Uterus (tissue), 4 donors: ENCODE data around the gene OR52E1. TPM values are rescaled to one million over a fixed set of nuclear protein-coding genes. Genes with fewer than 3 reads are reported as not detected.
"Not testable (repeated sequence)": the region's sequence is repeated elsewhere in the genome, so short reads cannot be mapped to it uniquely, and the experiment has no call there.

ENCODE experiments used
- DNase-seq, 2 donors: peaks; one replicate each; pipeline ENCODE4 v3.0.0-alpha.2; 2019 to 2020
- H3K27ac ChIP-seq, 2 donors: fragments of 200-600 bp; sonication (generic); 1 replicate in 1 of 2; 2 replicates in 1 of 2; pipeline ENCODE4 v1.5.1; 2016 to 2018
- H3K27me3 ChIP-seq, 2 donors: fragments of 200-600 bp; sonication (generic); one replicate each; pipeline ENCODE4 v1.5.1; 2018 to 2019; ENCODE audit warnings: control low read depth in 1 of 2
- H3K36me3 ChIP-seq, 2 donors: fragments of 200-600 bp; sonication (generic); one replicate each; pipeline ENCODE4 v1.5.1; 2019; ENCODE audit warnings: control low read depth in 1 of 2
- H3K4me1 ChIP-seq, 2 donors: fragments of 200-600 bp; sonication (generic); one replicate each; pipeline ENCODE4 v1.5.1; 2018 to 2019; ENCODE audit warnings: control low read depth in 1 of 2
- H3K4me3 ChIP-seq, 2 donors: fragments of 200-600 bp; sonication (generic); 1 replicate in 1 of 2; 2 replicates in 1 of 2; pipeline ENCODE4 v1.5.1; 2018 to 2019; ENCODE audit warnings: mild to moderate bottlenecking in 1 of 2
- H3K9me3 ChIP-seq, 2 donors: fragments of 200-600 bp; sonication (generic); one replicate each; pipeline ENCODE4 v1.5.1; 2019; ENCODE audit warnings: control low read depth in 1 of 2
- CTCF ChIP-seq, 4 experiments: fragments of 200-600 bp in 2 of 4; fragments of 450-650 bp in 2 of 4; sonication (generic) in 2 of 4; IDR thresholded peaks; one replicate each; pipeline ENCODE4 v1.5.1; 2016 to 2019; ENCODE audit warnings: antibody characterized with exemption in 4 of 4, mild to moderate bottlenecking in 2 of 4, moderate library complexity in 1 of 4
- POLR2A ChIP-seq, 2 donors: fragments of 450-650 bp; IDR thresholded peaks; one replicate each; pipeline ENCODE4 v1.6.1; 2016; ENCODE audit warnings: antibody characterized with exemption in 2 of 2, mild to moderate bottlenecking in 1 of 2, moderate library complexity in 1 of 2
- intact Hi-C: fragments of 100-400 bp; cut with DNase I; formaldehyde crosslinking; loops from one replicate; pipeline ENCODE4 v1.15.1; 2023; ENCODE audit warnings: low total_unique reads
- total RNA-seq, 4 donors: library from RNA; depleted of rRNA in 3 of 4; stranded (reverse); fragments of >200 nt in 3 of 4; gene quantifications; one replicate each; pipeline versions ENCODE4 v1.1.0 to v1.2.4, GENCODE V29; 2014 to 2023
- donor health status: DM: yes; HTN: yes; CAD: no.

The OR52E1 gene
- total RNA-seq, 4 donors from 2014 or later, result not detected

GRCh38 chr11:5040876-5041275, 28.5 kb upstream of the OR52E1 start:
- no peaks in the 10 kb centered on the region for H3K4me1 ChIP-seq
- no peak overlapping the region for H3K27ac ChIP-seq
- TF ChIP-seq POLR2A (IDR thresholded peaks at IDR 0.05) (no peak), CTCF (IDR thresholded peaks at IDR 0.05) (no peak)
- no peak for DNase-seq
- H3K36me3 ChIP-seq, result no peaks in the 10 kb centered on the region
- H3K27me3 ChIP-seq, result no peaks in the 10 kb centered on the region
- intact Hi-C loops, result no loop called here
- H3K9me3 ChIP-seq, result no peaks in the 10 kb centered on the region
- H3K4me3 ChIP-seq, result no peak overlapping the region

GRCh38 chr11:5042091-5042490, 27.3 kb upstream of the OR52E1 start:
- TF ChIP-seq CTCF (IDR thresholded peaks at IDR 0.05) (no peak), POLR2A (IDR thresholded peaks at IDR 0.05) (no peak)
- Histone ChIP-seq H3K4me1 (no peaks in the 10 kb centered on the region), H3K36me3 (no peaks in the 10 kb centered on the region), H3K27me3 (no peaks in the 10 kb centered on the region), H3K9me3 (no peaks in the 10 kb centered on the region), H3K27ac (no peak overlapping the region), H3K4me3 (no peak overlapping the region)
- DNase-seq, result no peak
- intact Hi-C loops, result no loop called here

GRCh38 chr11:5043380-5043779, 26.0 kb upstream of the OR52E1 start:
- Histone ChIP-seq H3K27ac (no peak overlapping the region), H3K4me1 (no peaks in the 10 kb centered on the region), H3K36me3 (no peaks in the 10 kb centered on the region), H3K4me3 (no peak overlapping the region), H3K9me3 (no peaks in the 10 kb centered on the region), H3K27me3 (no peaks in the 10 kb centered on the region)
- TF ChIP-seq POLR2A (IDR thresholded peaks at IDR 0.05), result no peak
- no peak for TF ChIP-seq CTCF (IDR thresholded peaks at IDR 0.05)
- no peak for DNase-seq
- intact Hi-C loops, result no loop called here

GRCh38 chr11:5046226-5046625, 23.1 kb upstream of the OR52E1 start, which contains the start of gene OR52J3:
Gene OR52J3, plus strand, starts transcription at chr11:5046526. Its CDS starts 0 bp downstream, at chr11:5046526.
- TF ChIP-seq POLR2A (IDR thresholded peaks at IDR 0.05) (no peak), CTCF (IDR thresholded peaks at IDR 0.05) (no peak)
- intact Hi-C loops, result no loop called here
- no peak within 1 kb of the TSS for H3K27ac ChIP-seq

GRCh38 chr11:5046754-5047330, 22.5 kb upstream of the OR52E1 start:
- Histone ChIP-seq H3K4me3 (no peak overlapping the region), H3K27me3 (no peaks in the 10 kb centered on the region), H3K27ac (no peak overlapping the region), H3K36me3 (no peaks in the 10 kb centered on the region), H3K9me3 (no peaks in the 10 kb centered on the region), H3K4me1 (no peaks in the 10 kb centered on the region)
- TF ChIP-seq POLR2A (IDR thresholded peaks at IDR 0.05) (no peak), CTCF (IDR thresholded peaks at IDR 0.05) (no peak)
- DNase-seq, result no peak
- intact Hi-C loops, result no loop called here

More at GRCh38 chr11:5046226-5046625, 23.1 kb upstream of the OR52E1 start, which contains the start of gene OR52J3:
- H3K9me3 ChIP-seq, result no peaks in the 10 kb centered on the region
- no peak for DNase-seq
- no peaks in the 10 kb centered on the region for H3K4me1 ChIP-seq
- H3K4me3 ChIP-seq, result no peak within 1 kb of the TSS
- no peaks in the 10 kb centered on the region for H3K27me3 ChIP-seq
- no peaks in the 10 kb centered on the region for H3K36me3 ChIP-seq

GRCh38 chr11:5058679-5059078, 10.7 kb upstream of the OR52E1 start:
- DNase-seq, H3K4me3 ChIP-seq, H3K4me1 ChIP-seq, intact Hi-C loops, H3K9me3 ChIP-seq, H3K27me3 ChIP-seq, H3K36me3 ChIP-seq, H3K27ac ChIP-seq: not testable (repeated sequence)
